GM23248 (cell line): ENCODE results near the gene CASS4.

Experiments used
- EZH2 ChIP-seq: fragments of 200-600 bp; sonication (generic); IDR thresholded peaks from 2 replicates; pipeline ENCODE4 v1.6.1; 2018; ENCODE audit warnings: antibody characterized with exemption, mild to moderate bottlenecking; ENCODE audit not compliant: insufficient read depth, poor library complexity, severe bottlenecking
- EZH2phosphoT487 ChIP-seq: fragments of 200-600 bp; sonication (generic); IDR thresholded peaks from 2 replicates; pipeline ENCODE4 v1.6.1; 2018; ENCODE audit warnings: antibody characterized with exemption, moderate library complexity, mild to moderate bottlenecking, low read depth; ENCODE audit not compliant: insufficient read depth

DNA sequence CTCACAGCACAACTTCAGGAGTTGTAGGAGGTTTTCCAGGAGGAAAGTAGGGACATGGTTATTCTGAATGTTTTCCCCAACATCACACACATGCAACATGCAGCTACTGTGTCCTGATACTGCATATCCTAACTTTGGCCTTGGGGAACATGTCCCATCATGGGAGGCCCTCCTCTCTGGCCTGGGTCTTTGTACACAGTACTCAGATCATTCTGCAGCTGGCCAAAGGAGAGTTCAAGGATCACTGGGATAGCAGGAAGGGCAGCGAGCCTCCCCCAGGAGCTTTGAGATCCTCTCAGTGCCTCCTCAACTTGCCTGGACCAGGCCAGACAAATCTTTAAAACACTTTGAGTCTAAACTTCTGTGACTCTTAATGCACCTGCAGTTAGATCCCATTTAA, 12.9 kb downstream of the CASS4 start:
- TF ChIP-seq EZH2: no peak
- TF ChIP-seq EZH2phosphoT487: no peak
